H1 (cell line): Measurements from ENCODE around the gene UBE2H. TPM values are rescaled to one million over a fixed set of nuclear protein-coding genes. Genes with fewer than 3 reads are reported as not detected.

Experiments
- CTCF ChIA-PET: fragments of 300-600 bp; sonication (Branson Sonifier 250); formaldehyde crosslinking; loops from one replicate; lab custom pipeline; 2021; ENCODE audit not compliant: partially characterized antibody; lab: Charles Lee
- POLR2A ChIA-PET: fragments of 300-600 bp; sonication (Branson Sonifier 250); formaldehyde crosslinking; loops from one replicate; lab custom pipeline; 2021; ENCODE audit warnings: inconsistent platforms; ENCODE audit not compliant: partially characterized antibody; lab: Charles Lee
- DNase-seq, 2 experiments: peaks; one replicate each; pipeline versions ENCODE4 v3.0.0 to v3.0.0-alpha.2; 2010 to 2022; ENCODE audit warnings: low spot score in 2 of 2, low read depth in 1 of 2, mixed read lengths in 1 of 2
- FAIRE-seq: peaks from 2 replicates; lab custom pipeline; 2011; peaks lifted over from hg19 to GRCh38; lab: Jason Lieb, UNC
- H2AFZ ChIP-seq: 2 replicates; pipeline ENCODE4 v1.8.1; 2012; ENCODE audit warnings: low read length, inconsistent platforms
- H2AK5ac ChIP-seq: 2 replicates; pipeline ENCODE4 v1.6.1; 2013; ENCODE audit warnings: low read depth, low read length
- H2BK120ac ChIP-seq: replicated peaks from 2 replicates; pipeline ENCODE3; 2013; ENCODE audit warnings: low read depth, low read length, inconsistent platforms
- H2BK12ac ChIP-seq: 2 replicates; pipeline ENCODE4 v1.6.1; 2013; ENCODE audit warnings: low read depth, low read length
- H2BK15ac ChIP-seq: 2 replicates; pipeline ENCODE4 v1.6.1; 2013; ENCODE audit warnings: low read length
- H2BK20ac ChIP-seq: 2 replicates; pipeline ENCODE4 v1.6.1; 2013; ENCODE audit warnings: low read length
- H2BK5ac ChIP-seq: 2 replicates; pipeline ENCODE4 v1.6.1; 2013; ENCODE audit warnings: low read depth, low read length
- H3K14ac ChIP-seq: 2 replicates; pipeline ENCODE4 v1.6.1; 2013; ENCODE audit warnings: inconsistent platforms; ENCODE audit not compliant: insufficient read length
- H3K18ac ChIP-seq: 2 replicates; pipeline ENCODE4 v1.6.1; 2013; ENCODE audit warnings: low read length; ENCODE audit errors: extremely low read depth
- H3K23ac ChIP-seq: 2 replicates; pipeline ENCODE4 v1.6.1; 2013; ENCODE audit warnings: inconsistent platforms; ENCODE audit not compliant: insufficient read length
- H3K23me2 ChIP-seq: 2 replicates; pipeline ENCODE4 v1.6.1; 2013; ENCODE audit warnings: low read depth, low read length
- H3K27ac ChIP-seq: 2 replicates; pipeline ENCODE4 v1.6.1; 2011; ENCODE audit warnings: low read depth, low read length, inconsistent platforms
- H3K27me3 ChIP-seq, 4 experiments: replicated peaks in 1 of 4; 1 replicate in 1 of 4; 2 replicates in 3 of 4; pipeline versions ENCODE4 v1.6.1 to v1.8.1; 2011 to 2013; ENCODE audit warnings: low read length in 3 of 4, mild to moderate bottlenecking in 3 of 4, inconsistent platforms in 2 of 4, mixed read lengths in 2 of 4, moderate library complexity in 1 of 4; ENCODE audit not compliant: control insufficient read depth in 3 of 4, insufficient read depth in 3 of 4; ENCODE audit errors: extremely low read depth in 1 of 4
- H3K36me3 ChIP-seq, 4 experiments: 2 replicates each; pipeline versions ENCODE4 v1.6.1 to v1.8.1; 2011 to 2013; ENCODE audit warnings: mild to moderate bottlenecking in 4 of 4, low read length in 3 of 4, moderate library complexity in 2 of 4, control low read depth in 1 of 4, inconsistent platforms in 1 of 4; ENCODE audit not compliant: insufficient read depth in 4 of 4, control insufficient read depth in 2 of 4
- H3K4ac ChIP-seq: replicated peaks from 2 replicates; pipeline ENCODE3; 2013; ENCODE audit warnings: low read length, low read depth, mixed read lengths, inconsistent platforms; ENCODE audit not compliant: insufficient read length
- H3K4me1 ChIP-seq, 4 experiments: replicated peaks in 1 of 4; 1 replicate in 1 of 4; 2 replicates in 3 of 4; pipeline versions ENCODE4 v1.6.1 to v1.8.1; 2011 to 2013; ENCODE audit warnings: low read length in 3 of 4, inconsistent platforms in 2 of 4, mixed read lengths in 1 of 4; ENCODE audit not compliant: insufficient read depth in 4 of 4, control insufficient read depth in 3 of 4
- H3K4me2 ChIP-seq, 2 experiments: 2 replicates each; pipeline versions ENCODE4 v1.6.1 to v1.8.1; 2011 to 2013; ENCODE audit warnings: low read depth in 2 of 2, low read length in 2 of 2, control low read depth in 1 of 2, inconsistent platforms in 1 of 2, mild to moderate bottlenecking in 1 of 2; ENCODE audit not compliant: insufficient read depth in 1 of 2
- H3K4me3 ChIP-seq, 4 experiments: fragments of 200-600, 300-600 bp in 1 of 4; sonication (generic), shearing (Covaris generic), sonication (Bioruptor Twin) in 1 of 4; 2 replicates each; pipeline versions ENCODE4 v1.5.1 to v1.8.1; 2011 to 2016; ENCODE audit warnings: low read length in 4 of 4, low read depth in 3 of 4, control low read depth in 2 of 4, inconsistent platforms in 2 of 4, mild to moderate bottlenecking in 2 of 4, mixed read lengths in 1 of 4, moderate library complexity in 1 of 4; ENCODE audit not compliant: insufficient read depth in 2 of 4; ENCODE audit errors: extremely low read depth in 1 of 4
- H3K56ac ChIP-seq: replicated peaks from 2 replicates; pipeline ENCODE3; 2013; ENCODE audit warnings: low read depth, mild to moderate bottlenecking, mixed read lengths, low read length, inconsistent platforms; ENCODE audit not compliant: insufficient read length
- H3K79me1 ChIP-seq: 2 replicates; pipeline ENCODE4 v1.6.1; 2013; ENCODE audit warnings: low read depth, low read length, control low read depth
- H3K79me2 ChIP-seq, 2 experiments: 2 replicates each; pipeline versions ENCODE4 v1.6.1 to v1.8.1; 2012 to 2013; ENCODE audit warnings: low read length in 2 of 2, mild to moderate bottlenecking in 2 of 2, inconsistent platforms in 1 of 2; ENCODE audit not compliant: insufficient read depth in 2 of 2, control insufficient read depth in 1 of 2
- H3K9ac ChIP-seq, 4 experiments: replicated peaks in 1 of 4; 1 replicate in 1 of 4; 2 replicates in 3 of 4; pipeline versions ENCODE4 v1.6.1 to v1.8.1; 2011 to 2013; ENCODE audit warnings: low read depth in 3 of 4, low read length in 3 of 4, control low read depth in 2 of 4, mild to moderate bottlenecking in 2 of 4, moderate library complexity in 2 of 4, inconsistent platforms in 1 of 4; ENCODE audit errors: extremely low read depth in 1 of 4
- H3K9me3 ChIP-seq, 2 experiments: 2 replicates each; pipeline versions ENCODE4 v1.6.1 to v1.8.1; 2012 to 2013; ENCODE audit warnings: mild to moderate bottlenecking in 2 of 2, moderate library complexity in 2 of 2, control low read depth in 1 of 2, inconsistent platforms in 1 of 2, low read depth in 1 of 2, low read length in 1 of 2, mixed read lengths in 1 of 2; ENCODE audit not compliant: insufficient read depth in 2 of 2
- H4K20me1 ChIP-seq, 2 experiments: replicated peaks in 1 of 2; 2 replicates each; pipeline versions ENCODE3 to v1.8.1; 2011 to 2013; ENCODE audit warnings: inconsistent platforms in 2 of 2, low read length in 2 of 2, mild to moderate bottlenecking in 1 of 2; ENCODE audit not compliant: insufficient read depth in 2 of 2, control insufficient read depth in 1 of 2
- H4K5ac ChIP-seq: 2 replicates; pipeline ENCODE4 v1.6.1; 2013; ENCODE audit warnings: low read length, low read depth, mixed read lengths, inconsistent platforms; ENCODE audit not compliant: insufficient read length
- H4K8ac ChIP-seq: 2 replicates; pipeline ENCODE4 v1.8.0; 2013; ENCODE audit warnings: mild to moderate bottlenecking, moderate library complexity, low read length, inconsistent platforms; ENCODE audit not compliant: insufficient read depth; ENCODE audit errors: extremely low read depth
- H4K91ac ChIP-seq: replicated peaks from 2 replicates; pipeline ENCODE3; 2013; ENCODE audit warnings: low read length, mixed read lengths, inconsistent platforms; ENCODE audit not compliant: insufficient read length
- BRCA1 ChIP-seq: IDR thresholded peaks from 2 replicates; pipeline ENCODE4 v1.6.1; 2012; ENCODE audit warnings: low read depth, low read length, improper control_type of control experiment
- CTBP2 ChIP-seq: IDR thresholded peaks from 2 replicates; pipeline ENCODE4 v1.7.0; 2011; ENCODE audit warnings: borderline replicate concordance, mild to moderate bottlenecking, moderate library complexity, mixed read lengths, low read length; ENCODE audit not compliant: insufficient read depth, insufficient read length
- EGR1 ChIP-seq: IDR thresholded peaks from 2 replicates; pipeline ENCODE4 v1.6.1; 2011; ENCODE audit warnings: low read depth, low read length, borderline replicate concordance
- GTF2F1 ChIP-seq: IDR thresholded peaks from 2 replicates; pipeline ENCODE4 v1.6.1; 2012; ENCODE audit warnings: low read depth, low read length, improper control_type of control experiment, borderline replicate concordance
- KDM5A ChIP-seq: fragments of 200-600 bp; IDR thresholded peaks from 2 replicates; pipeline ENCODE4 v1.7.1; 2012; ENCODE audit warnings: mild to moderate bottlenecking, low read length, inconsistent platforms, mixed read lengths
- NRF1 ChIP-seq: IDR thresholded peaks from 2 replicates; pipeline ENCODE4 v1.6.1; 2011; ENCODE audit warnings: mild to moderate bottlenecking, low read depth, low read length, improper control_type of control experiment
- POLR2AphosphoS5 ChIP-seq: IDR thresholded peaks from 2 replicates; pipeline ENCODE4 v1.6.1; 2011; ENCODE audit warnings: low read depth, low read length
- WGBS, 2 experiments: shearing (Covaris generic) in 1 of 2; methylation state at CpG; one replicate each; pipeline versions ENCODE4 v1.1.6 to v1.1.7; 2013 to 2015; ENCODE audit warnings: low lambda C conversion rate in 2 of 2, mixed read lengths in 2 of 2, inconsistent platforms in 1 of 2, low coverage in 1 of 2, missing lambda C conversion rate in 1 of 2; ENCODE audit not compliant: insufficient replicate concordance in 2 of 2, insufficient coverage in 1 of 2, insufficient read length in 1 of 2; ENCODE audit errors: extremely low coverage in 1 of 2, missing lambda C conversion rate in 1 of 2; 5-methylcytosine and 5-hydroxymethylcytosine counted together
- polyA plus RNA-seq, 7 experiments: library from polyadenylated mRNA; depleted of rRNA in 3 of 7; stranded (reverse) in 5 of 7; unstranded in 2 of 7; fragments of >200 nt in 5 of 7; fragments of 200-250 nt in 2 of 7; gene quantifications; 1 replicate in 5 of 7; 2 replicates in 1 of 7; 4 replicates in 1 of 7; pipeline versions ENCODE4 v1.2.1 to v1.2.3, GENCODE V29; 2011 to 2013; ENCODE audit warnings: missing spikeins in 2 of 7, mixed read lengths in 2 of 7
- total RNA-seq: library from RNA; stranded (reverse); fragmentation: NEBNext Ultra II Directional; extraction: Animal tissue kit (Norgen Biotek cat#: 25700); gene quantifications from 2 replicates; pipeline ENCODE4 v1.2.1, GENCODE V29; 2021
- TF ChIP-seq, protein P1 (sequence below): IDR thresholded peaks from 2 replicates; pipeline ENCODE4 v1.6.1; 2012; ENCODE audit warnings: low read length, inconsistent platforms

Gene UBE2H
- total and polyA plus RNA-seq, 2 of the 8 experiments (the other 6 are each of a cell fraction or from before 2014, with no cell fraction given): 30.6 to 62.2 TPM

DNA sequence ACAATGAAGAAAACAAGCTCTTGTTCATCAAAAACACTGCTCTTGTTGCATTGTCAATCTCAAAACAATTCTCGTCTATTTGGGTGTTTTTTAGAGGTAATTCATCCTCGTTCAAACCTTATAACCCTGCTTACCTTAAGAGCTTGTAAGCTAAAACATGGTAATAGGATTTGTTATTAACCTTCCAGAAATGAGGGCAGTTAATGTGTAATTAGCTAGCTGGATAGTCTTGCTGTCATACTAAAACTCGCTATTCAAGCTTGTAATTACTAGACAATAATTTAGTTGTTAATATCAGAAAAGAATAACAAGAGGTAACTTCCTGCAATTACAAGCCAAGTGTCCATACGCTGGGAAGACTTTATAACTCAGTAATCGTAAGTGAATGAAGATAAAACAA, 101.6 kb downstream of the UBE2H start:
- ChIA-PET POLR2A (interaction anchor here (0.6 to 1.7 kb wide), 4 partner anchors 11 to 108 kb away, joined by 3 to 4 read pairs (median 3); no protein-coding TSS in a partner anchor), CTCF (interaction anchor here (0.6 to 1.5 kb wide), 6 partner anchors 16 to 109 kb away, joined by 3 to 5 read pairs (median 3); no protein-coding TSS in a partner anchor)
- H3K4me1 ChIP-seq: peaks cover 2 to 9% (median 4%) of the 10 kb centered on the region in 4 experiments; a peak in 6 of 7 replicates
- 90% methylated on average over 5 of the region's 5 CpGs; no CpG with 5 or more reads in 1 of the 2 experiments for WGBS, 2 experiments
- H3K79me2 ChIP-seq: peaks cover 0 to 11% of the 10 kb centered on the region in 2 experiments; a peak in 1 of 4 replicates
- H2BK20ac ChIP-seq: no peak overlapping the region
- H2AFZ ChIP-seq: no peak overlapping the region
- H3K27ac ChIP-seq: no peak overlapping the region
- H4K91ac ChIP-seq: no peak overlapping the region
- H2AK5ac ChIP-seq: no peak overlapping the region
- peaks cover 0 to 2% of the 10 kb centered on the region in 2 experiments for H4K20me1 ChIP-seq
- no peak for FAIRE-seq
- no peak overlapping the region for H2BK5ac ChIP-seq
- H3K9me3 ChIP-seq: no peaks in the 10 kb centered on the region
- H3K4me2 ChIP-seq: no peak overlapping the region
- H4K8ac ChIP-seq: no peak overlapping the region
- H3K4ac ChIP-seq: no peak overlapping the region
- H2BK120ac ChIP-seq: no peak overlapping the region
- no peak for DNase-seq
- no peak overlapping the region for H2BK15ac ChIP-seq
- H3K4me3 ChIP-seq: no peak overlapping the region
- H3K23ac ChIP-seq: no peak overlapping the region
- no peak overlapping the region for H3K14ac ChIP-seq
- no peaks in the 10 kb centered on the region; a peak in 1 of 8 replicates for H3K36me3 ChIP-seq
- H3K23me2 ChIP-seq: no peaks in the 10 kb centered on the region
- no peak overlapping the region for H3K18ac ChIP-seq
- H3K9ac ChIP-seq: no peak overlapping the region
- TF ChIP-seq, protein P1, sequence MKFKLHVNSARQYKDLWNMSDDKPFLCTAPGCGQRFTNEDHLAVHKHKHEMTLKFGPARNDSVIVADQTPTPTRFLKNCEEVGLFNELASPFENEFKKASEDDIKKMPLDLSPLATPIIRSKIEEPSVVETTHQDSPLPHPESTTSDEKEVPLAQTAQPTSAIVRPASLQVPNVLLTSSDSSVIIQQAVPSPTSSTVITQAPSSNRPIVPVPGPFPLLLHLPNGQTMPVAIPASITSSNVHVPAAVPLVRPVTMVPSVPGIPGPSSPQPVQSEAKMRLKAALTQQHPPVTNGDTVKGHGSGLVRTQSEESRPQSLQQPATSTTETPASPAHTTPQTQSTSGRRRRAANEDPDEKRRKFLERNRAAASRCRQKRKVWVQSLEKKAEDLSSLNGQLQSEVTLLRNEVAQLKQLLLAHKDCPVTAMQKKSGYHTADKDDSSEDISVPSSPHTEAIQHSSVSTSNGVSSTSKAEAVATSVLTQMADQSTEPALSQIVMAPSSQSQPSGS: no peak
- no peak for TF ChIP-seq EGR1
- no peak for TF ChIP-seq KDM5A
- no peak for TF ChIP-seq BRCA1
- no peak for TF ChIP-seq NRF1
- TF ChIP-seq POLR2AphosphoS5: no peak
- no peak for TF ChIP-seq GTF2F1
- TF ChIP-seq CTBP2: no peak
- H3K27me3 ChIP-seq: no peaks in the 10 kb centered on the region
- H4K5ac ChIP-seq: no peak overlapping the region
- H3K79me1 ChIP-seq: no peaks in the 10 kb centered on the region; the same call in 1 of the 2 replicates
- no peak overlapping the region for H3K56ac ChIP-seq
- no peak overlapping the region for H2BK12ac ChIP-seq
